ENCODE results near the gene KLHL5.
"Not testable (repeated sequence)": the region's sequence is repeated elsewhere in the genome, so short reads cannot be mapped to it uniquely, and the experiment has no call there.

Gene KLHL5, protein sequence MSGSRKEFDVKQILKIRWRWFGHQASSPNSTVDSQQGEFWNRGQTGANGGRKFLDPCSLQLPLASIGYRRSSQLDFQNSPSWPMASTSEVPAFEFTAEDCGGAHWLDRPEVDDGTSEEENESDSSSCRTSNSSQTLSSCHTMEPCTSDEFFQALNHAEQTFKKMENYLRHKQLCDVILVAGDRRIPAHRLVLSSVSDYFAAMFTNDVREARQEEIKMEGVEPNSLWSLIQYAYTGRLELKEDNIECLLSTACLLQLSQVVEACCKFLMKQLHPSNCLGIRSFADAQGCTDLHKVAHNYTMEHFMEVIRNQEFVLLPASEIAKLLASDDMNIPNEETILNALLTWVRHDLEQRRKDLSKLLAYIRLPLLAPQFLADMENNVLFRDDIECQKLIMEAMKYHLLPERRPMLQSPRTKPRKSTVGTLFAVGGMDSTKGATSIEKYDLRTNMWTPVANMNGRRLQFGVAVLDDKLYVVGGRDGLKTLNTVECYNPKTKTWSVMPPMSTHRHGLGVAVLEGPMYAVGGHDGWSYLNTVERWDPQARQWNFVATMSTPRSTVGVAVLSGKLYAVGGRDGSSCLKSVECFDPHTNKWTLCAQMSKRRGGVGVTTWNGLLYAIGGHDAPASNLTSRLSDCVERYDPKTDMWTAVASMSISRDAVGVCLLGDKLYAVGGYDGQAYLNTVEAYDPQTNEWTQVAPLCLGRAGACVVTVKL

DNA sequence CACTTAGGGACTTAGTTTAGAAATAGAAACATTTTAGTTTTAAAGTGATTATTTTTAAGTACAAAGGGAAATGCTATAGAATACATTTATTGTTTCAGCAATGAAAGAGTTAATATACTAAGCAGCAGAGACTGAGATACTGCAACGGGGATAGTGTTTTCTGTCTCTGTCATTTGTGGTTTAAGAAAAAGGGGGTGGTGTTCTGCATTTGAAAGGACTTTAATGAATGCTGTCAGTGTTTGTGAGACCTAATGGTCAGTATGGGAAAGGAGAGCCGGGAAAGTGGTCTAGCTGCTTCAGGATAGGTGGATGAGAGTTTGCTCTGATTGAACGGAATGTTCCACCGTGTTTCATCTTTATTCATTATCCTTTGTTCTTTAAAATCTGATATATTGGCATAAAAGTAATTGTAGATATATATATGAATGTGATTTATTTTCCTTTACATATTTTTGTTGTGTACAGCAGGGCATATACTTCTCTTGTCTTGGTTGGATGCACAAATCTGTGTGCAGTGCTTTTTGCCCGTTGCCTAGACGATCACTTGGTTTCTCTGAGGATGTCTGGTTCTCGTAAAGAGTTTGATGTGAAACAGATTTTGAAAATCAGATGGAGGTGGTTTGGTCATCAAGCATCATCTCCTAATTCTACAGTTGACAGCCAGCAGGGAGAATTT, at the start of gene KLHL5:
Gene KLHL5 (plus strand): TSS at position 139 of the 676 bp plus-strand sequence. CDS start 421 bp downstream, at position 560.
- in situ Hi-C loops (cut with MboI; ENCODE audit: low sequenced_read_pairs) = no loop called here

- in situ Hi-C loops (cut with MboI; ENCODE audit: low sequenced_read_pairs) = no loop called here
Observed at GRCh38 chr4:39014028-39014427, 48.0 kb upstream of the KLHL5 start.

DNA sequence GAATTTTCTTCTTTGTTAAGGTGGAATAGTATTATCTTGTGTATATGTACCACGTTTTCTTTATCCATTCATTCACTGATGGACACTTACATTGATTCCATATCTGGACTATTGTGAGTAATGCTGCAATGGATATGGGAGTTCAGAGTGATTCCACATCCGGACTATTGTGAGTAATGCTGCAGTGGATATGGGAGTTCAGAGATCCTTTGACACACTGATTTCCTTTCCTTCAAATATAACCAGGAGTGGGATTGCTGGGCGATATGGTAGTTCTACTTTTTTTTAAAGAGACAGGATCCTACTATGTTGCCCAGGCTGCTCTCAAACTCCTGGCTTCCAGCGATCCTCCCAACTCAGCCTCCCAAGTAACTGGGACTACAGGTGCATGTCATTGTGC, 41.9 kb upstream of the KLHL5 start:
- in situ Hi-C loops (cut with MboI; ENCODE audit: low sequenced_read_pairs) = no loop called here

DNA sequence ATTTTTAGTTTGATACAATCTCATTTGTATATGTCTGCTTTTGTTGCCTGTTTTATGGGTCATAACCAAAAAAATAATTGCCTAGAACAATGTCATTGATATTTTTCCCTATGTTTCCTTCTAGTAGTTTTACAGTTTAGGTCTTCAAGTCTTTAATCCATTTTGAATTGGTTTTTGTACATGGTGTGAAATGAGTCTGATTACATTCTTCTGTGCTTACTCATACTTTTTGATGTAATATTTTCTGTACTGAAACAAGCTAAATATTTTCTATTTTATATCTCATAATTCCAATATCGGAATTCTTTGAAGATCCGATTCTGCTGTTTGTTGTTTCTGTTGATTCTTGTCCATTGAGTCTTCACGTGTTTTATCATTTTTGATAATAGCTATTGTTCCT, 40.4 kb upstream of the KLHL5 start:
- in situ Hi-C loops (cut with MboI; ENCODE audit: low sequenced_read_pairs) = no loop called here

GRCh38 chr4:39022241-39022640, 39.8 kb upstream of the KLHL5 start:
- in situ Hi-C loops (cut with MboI; ENCODE audit: low sequenced_read_pairs) = no loop called here

GRCh38 chr4:39023059-39023458, 39.0 kb upstream of the KLHL5 start:
- in situ Hi-C loops (cut with MboI; ENCODE audit: low sequenced_read_pairs) = no loop called here

GRCh38 chr4:39024311-39024865, 37.6 kb upstream of the KLHL5 start:
- in situ Hi-C loops (cut with MboI; ENCODE audit: low sequenced_read_pairs) = no loop called here

- in situ Hi-C loops (cut with MboI; ENCODE audit: low sequenced_read_pairs) = no loop called here
Observed at GRCh38 chr4:39025552-39026085, 36.4 kb upstream of the KLHL5 start.

DNA sequence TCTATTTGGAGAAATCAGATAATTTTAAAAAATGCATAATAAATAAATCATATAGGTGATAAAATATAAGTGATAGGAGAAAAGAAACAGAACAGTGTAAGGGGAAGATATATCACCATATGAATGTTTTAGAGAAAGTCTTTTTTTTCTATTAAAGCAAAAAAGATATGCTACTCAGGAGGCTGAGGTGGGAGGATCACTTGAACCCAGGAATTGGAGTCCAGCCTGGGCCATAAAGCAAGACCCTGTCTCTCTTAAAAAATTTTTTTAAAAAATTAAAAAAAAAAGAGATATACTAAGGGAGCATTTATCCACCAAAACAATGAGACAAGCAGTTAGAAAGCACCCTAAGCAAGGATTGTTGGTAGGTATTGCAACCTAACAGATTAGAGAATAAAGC, 35.9 kb upstream of the KLHL5 start:
- in situ Hi-C loops (cut with MboI; ENCODE audit: low sequenced_read_pairs) = no loop called here

DNA sequence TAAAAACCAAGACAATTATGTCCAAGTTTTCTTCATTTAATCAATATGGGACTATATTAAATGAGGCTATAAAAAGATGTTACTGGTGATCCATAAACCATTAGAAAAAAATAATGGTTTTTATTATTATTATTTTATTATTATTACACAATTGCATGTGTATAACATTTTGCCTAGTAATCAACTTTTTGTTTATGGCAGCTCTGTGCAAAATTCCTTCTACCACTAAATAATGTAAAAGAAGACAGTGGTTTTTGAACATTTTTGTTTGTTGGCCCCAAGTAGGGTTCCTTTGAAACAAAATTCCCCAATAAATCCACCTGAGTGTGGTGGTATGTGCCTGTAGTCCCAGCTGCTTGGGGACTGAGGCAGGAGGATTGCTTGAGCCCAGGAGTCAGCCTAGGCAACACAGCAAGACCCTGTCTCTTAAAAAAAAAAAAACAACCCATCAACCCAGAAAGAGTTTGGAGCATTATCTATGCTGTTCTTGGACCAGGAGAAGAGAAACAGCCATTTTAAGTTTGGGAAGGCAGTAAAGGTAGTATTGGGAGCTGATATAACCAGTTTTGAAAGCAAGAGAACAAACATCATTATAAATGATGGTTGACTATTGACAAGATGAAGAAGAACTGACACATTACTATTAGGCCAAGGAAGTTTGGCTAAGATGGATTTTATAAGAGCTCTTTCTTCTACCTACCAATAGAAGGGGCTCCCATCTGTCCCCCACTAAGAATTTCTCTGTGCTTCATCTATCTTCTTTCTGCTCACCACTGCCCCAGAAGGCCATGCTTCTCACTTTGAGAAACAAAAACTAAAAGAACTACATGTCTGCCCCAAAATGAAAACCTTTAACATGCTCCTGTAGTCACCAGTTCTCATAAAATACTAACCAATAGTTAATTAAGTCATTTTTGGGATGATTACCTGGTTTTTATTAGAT, 32.0 kb upstream of the KLHL5 start:
- in situ Hi-C loops (cut with MboI; ENCODE audit: low sequenced_read_pairs) = no loop called here

- in situ Hi-C loops (cut with MboI; ENCODE audit: low sequenced_read_pairs) = no loop called here
Observed at GRCh38 chr4:39030725-39031124, 31.3 kb upstream of the KLHL5 start.

- in situ Hi-C loops (cut with MboI; ENCODE audit: low sequenced_read_pairs) = not testable (repeated sequence)
Observed at GRCh38 chr4:39031590-39032020, 30.4 kb upstream of the KLHL5 start.

DNA sequence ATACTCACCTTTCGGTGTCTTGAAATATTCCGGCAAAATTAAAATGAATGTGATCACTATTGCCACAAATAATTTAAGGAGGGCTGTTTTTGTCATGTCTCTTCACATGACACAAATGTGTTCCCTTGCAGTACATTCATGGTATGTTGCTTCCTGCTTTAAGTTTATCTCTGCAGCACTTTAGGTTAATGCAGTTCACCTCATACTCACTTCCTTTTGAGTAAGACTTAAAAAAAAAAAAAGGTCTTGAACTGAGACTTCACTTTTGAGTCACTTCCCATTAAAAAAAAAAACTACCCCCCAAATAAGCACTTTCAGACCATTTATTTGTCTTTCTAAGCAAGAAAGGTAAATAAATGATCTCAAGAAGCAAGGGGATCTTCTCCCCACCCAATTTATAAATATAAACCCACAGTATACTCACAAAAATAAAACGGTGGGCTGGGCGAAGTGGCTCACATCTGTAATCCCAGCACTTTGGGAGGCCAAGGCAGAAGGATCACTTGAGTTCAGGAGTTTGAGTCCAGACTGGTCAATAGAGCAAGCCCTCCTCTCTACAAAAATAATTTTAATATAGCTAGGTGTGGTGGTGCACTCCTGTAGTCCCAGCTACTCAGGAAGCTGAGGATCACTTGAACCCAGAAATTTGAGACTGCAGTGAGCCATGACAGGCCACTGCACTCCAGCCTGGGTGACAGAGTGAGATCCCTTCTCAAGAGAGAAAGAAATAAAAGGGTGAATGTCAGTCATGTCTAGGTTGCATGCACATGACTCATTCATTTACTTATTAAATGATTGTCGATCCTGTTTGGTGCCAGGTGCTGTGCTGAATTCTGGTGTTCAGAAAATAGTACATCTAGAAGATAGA, 29.6 kb upstream of the KLHL5 start, which contains the start of gene TMEM156:
Gene TMEM156 (minus strand): TSS at position 192 of the 868 bp plus-strand sequence. CDS start 96 bp downstream, at position 96.
- in situ Hi-C loops (cut with MboI; ENCODE audit: low sequenced_read_pairs) = no loop called here

DNA sequence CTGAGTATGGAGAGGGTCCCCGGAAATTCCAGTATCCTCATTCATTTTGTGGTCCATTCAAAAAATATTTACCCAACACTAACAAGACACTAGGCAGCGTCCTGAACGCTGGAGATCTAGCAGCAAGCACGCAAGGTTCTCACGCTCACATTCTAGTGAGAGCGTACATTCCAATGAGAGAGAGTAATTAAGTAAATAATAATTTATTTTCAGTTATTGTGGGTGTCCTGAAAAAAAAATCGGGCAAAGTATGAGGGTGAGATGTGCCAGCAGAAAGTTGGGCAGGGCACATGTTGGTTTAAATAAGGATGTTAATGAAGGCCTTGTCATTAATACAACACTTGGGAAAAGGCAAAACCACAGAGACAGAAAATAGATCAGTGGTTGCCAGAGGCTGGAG, 25.9 kb upstream of the KLHL5 start:
- in situ Hi-C loops (cut with MboI; ENCODE audit: low sequenced_read_pairs) = no loop called here

DNA sequence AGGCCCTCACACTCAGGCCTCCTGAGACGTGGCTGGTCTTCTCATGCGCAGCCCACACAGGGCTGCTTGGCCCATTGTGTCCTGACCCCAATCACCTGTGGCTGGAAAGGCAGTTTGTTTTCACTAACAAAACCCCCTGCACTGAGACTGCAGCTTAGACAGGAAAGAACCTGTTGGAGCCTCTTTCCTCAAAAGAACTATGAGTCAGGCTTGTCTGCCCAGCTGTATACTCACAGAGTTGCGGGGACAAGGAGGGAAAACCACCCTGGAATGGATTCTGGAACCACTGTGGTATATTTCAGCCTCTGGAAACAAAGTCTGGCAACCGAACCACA, 24.6 kb upstream of the KLHL5 start:
- in situ Hi-C loops (cut with MboI; ENCODE audit: low sequenced_read_pairs) = no loop called here

DNA sequence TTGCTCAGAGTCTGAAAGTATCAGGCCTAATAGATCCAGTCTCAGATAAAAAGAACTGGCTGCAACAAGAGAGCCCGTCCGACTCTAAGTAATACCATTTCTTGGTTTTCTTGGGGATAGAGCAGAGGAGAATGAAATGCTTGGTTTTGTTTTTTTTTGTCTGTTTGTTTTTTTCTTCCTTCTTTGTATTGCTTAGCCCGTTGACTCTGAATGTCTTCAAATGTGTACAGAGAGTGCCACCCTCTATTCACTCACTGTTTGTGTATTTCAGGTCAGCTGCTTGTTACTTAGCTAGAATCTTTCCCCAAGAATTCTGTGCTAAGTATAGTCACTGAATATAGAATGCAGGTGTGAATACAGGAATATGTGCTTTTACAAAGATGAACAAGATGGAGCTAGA, 24.1 kb upstream of the KLHL5 start:
- in situ Hi-C loops (cut with MboI; ENCODE audit: low sequenced_read_pairs) = no loop called here

DNA sequence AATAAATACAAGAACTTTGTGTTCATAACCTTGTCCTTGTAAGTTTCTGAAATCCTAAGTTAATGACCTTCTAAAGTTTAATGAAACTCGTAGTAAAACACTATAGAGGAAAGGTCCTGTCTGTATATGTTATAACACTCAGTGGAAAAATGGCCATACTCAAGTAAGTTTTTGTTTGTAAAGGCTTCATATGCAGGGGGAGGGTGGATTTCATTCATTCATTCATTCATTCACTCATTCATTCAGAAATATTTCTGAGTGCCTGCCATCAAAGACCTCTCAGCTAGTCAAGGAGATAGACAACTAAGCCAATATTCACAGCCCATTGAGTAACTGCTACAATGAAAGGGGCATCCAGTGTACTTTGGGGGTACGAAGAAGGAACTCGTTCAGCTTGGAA, 22.9 kb upstream of the KLHL5 start:
- in situ Hi-C loops (cut with MboI; ENCODE audit: low sequenced_read_pairs) = no loop called here

DNA sequence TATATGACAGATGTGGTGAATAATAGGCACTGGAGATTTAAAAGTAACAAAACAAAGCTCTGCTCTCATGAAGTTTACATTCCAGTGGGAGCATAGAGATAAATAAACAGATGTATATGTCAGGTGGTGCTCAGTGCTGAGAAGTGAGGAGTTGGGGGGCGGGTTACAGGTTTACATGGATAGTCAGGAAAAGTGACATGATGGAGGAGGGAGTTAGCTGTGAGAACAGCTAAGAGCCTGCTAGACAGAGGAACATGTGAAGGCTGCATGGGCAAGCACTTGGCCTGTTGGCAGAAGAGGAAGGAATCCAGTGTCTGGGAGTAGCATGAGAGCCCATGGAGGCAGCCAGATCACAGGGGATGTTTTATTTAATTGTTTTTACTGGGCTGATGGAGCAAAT, 19.7 kb upstream of the KLHL5 start:
- in situ Hi-C loops (cut with MboI; ENCODE audit: low sequenced_read_pairs) = no loop called here
